ENCODE results near the gene DNAJC2. TPM values are rescaled to one million over a fixed set of nuclear protein-coding genes. Genes with fewer than 3 reads are reported as not detected.

Gene DNAJC2
- total RNA-seq, 1 donor from 2014 or later, result 40.0 TPM

DNA sequence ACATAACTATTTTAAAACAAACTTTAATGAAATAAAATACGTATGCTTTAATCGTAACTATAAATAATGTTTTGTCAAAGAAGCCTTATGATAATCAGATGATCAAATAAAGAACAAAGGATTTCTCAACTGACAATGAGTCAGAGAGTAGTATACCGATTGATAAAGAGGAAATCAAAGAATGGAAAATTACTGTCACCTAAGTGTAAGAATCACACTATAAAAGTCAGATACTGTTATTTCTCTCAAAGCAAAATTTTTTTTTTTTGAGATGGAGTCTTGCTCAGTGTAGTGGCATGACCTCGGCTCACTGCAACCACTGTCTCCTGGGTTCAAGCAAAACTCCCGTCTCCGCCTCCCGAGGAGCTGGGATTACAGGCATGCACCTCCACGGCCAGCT is 18.8 kb downstream of the DNAJC2 start:
- H3K4me3 ChIP-seq (ENCODE audit: insufficient read depth, low read depth, low read length), result no peak overlapping the region
- FAIRE-seq, result no peak
- no peaks in the 10 kb centered on the region for H3K27me3 ChIP-seq (ENCODE audit: insufficient read depth, low read length)
- no peak overlapping the region for H2AFZ ChIP-seq (ENCODE audit: low read depth, low read length)
- peaks cover 1% of the 10 kb centered on the region for H4K20me1 ChIP-seq (ENCODE audit: insufficient read depth, low read length)
- no peaks in the 10 kb centered on the region for H3K4me1 ChIP-seq (ENCODE audit: insufficient read depth, low read length)
- DNase-seq (ENCODE audit: low read depth), result no peak
- peaks cover 2% of the 10 kb centered on the region for H3K36me3 Mint-ChIP-seq (ENCODE audit: low read depth, unreplicated experiment)
- no peak overlapping the region for H3K9ac ChIP-seq (ENCODE audit: low read length)
- no peak overlapping the region for H3K4me2 ChIP-seq (ENCODE audit: low read length)
- no peaks in the 10 kb centered on the region for H3K9me3 ChIP-seq (ENCODE audit: insufficient read depth, low read depth, low read length)
- H3K4me1 Mint-ChIP-seq (ENCODE audit: low read depth, unreplicated experiment), result no peaks in the 10 kb centered on the region
- no peak overlapping the region for H3K27ac ChIP-seq (ENCODE audit: low read depth, low read length)
- no peak overlapping the region for H3K27ac Mint-ChIP-seq (ENCODE audit: unreplicated experiment)
- H3K4me3 Mint-ChIP-seq (ENCODE audit: unreplicated experiment), result no peak overlapping the region
- peaks cover 16% of the 10 kb centered on the region for H3K79me2 ChIP-seq (ENCODE audit: insufficient read depth, low read length)
- H3K9me3 Mint-ChIP-seq (ENCODE audit: unreplicated experiment), result peaks cover 1% of the 10 kb centered on the region
- TF ChIP-seq, protein P1, sequence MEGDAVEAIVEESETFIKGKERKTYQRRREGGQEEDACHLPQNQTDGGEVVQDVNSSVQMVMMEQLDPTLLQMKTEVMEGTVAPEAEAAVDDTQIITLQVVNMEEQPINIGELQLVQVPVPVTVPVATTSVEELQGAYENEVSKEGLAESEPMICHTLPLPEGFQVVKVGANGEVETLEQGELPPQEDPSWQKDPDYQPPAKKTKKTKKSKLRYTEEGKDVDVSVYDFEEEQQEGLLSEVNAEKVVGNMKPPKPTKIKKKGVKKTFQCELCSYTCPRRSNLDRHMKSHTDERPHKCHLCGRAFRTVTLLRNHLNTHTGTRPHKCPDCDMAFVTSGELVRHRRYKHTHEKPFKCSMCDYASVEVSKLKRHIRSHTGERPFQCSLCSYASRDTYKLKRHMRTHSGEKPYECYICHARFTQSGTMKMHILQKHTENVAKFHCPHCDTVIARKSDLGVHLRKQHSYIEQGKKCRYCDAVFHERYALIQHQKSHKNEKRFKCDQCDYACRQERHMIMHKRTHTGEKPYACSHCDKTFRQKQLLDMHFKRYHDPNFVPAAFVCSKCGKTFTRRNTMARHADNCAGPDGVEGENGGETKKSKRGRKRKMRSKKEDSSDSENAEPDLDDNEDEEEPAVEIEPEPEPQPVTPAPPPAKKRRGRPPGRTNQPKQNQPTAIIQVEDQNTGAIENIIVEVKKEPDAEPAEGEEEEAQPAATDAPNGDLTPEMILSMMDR (IDR thresholded peaks at IDR 0.05; ENCODE audit: insufficient read depth, low read depth, low read length), result no peak
- no peak for TF ChIP-seq EZH2 (IDR thresholded peaks at IDR 0.05; ENCODE audit: insufficient read depth, low read length)
- H3K36me3 ChIP-seq (ENCODE audit: insufficient read depth, low read length), result peaks cover 43% of the 10 kb centered on the region
- no peaks in the 10 kb centered on the region for H3K27me3 Mint-ChIP-seq (ENCODE audit: low read depth, unreplicated experiment)

DNA sequence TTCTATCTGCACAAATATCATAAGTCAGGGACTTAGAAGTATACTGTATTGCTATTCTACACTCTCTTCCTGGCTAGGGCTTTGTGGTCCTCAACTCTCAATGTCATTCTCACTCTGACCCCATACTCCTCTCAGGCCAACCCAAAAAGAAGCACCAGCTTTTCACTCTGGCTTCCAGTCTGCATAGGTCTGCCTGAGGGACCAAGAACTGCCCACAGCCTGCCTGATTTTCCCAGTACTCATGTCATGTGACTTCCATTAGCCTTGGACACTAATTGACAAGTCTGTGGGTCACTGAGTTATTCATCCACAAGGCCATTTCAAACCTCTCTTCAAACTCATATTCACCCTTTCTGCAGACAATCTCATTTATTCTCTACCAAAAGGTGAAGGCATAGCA is 27.6 kb downstream of the DNAJC2 start:
- no peak overlapping the region for H3K4me3 ChIP-seq (ENCODE audit: insufficient read depth, low read depth, low read length)
- H3K9ac ChIP-seq (ENCODE audit: low read length), result no peak overlapping the region
- H2AFZ ChIP-seq (ENCODE audit: low read depth, low read length), result no peak overlapping the region
- no peaks in the 10 kb centered on the region for H3K27me3 ChIP-seq (ENCODE audit: insufficient read depth, low read length)
- DNase-seq (ENCODE audit: low read depth) (no peak), FAIRE-seq (no peak)
- Mint-ChIP-seq H3K36me3 (ENCODE audit: low read depth, unreplicated experiment) (peaks cover 9% of the 10 kb centered on the region), H3K4me1 (ENCODE audit: low read depth, unreplicated experiment) (no peaks in the 10 kb centered on the region), H3K4me3 (ENCODE audit: unreplicated experiment) (no peak overlapping the region), H3K27me3 (ENCODE audit: low read depth, unreplicated experiment) (no peaks in the 10 kb centered on the region), H3K27ac (ENCODE audit: unreplicated experiment) (no peak overlapping the region), H3K9me3 (ENCODE audit: unreplicated experiment) (peaks cover 1% of the 10 kb centered on the region)
- H4K20me1 ChIP-seq (ENCODE audit: insufficient read depth, low read length), result no peaks in the 10 kb centered on the region
- peaks cover 74% of the 10 kb centered on the region for H3K36me3 ChIP-seq (ENCODE audit: insufficient read depth, low read length)
- H3K4me1 ChIP-seq (ENCODE audit: insufficient read depth, low read length), result no peaks in the 10 kb centered on the region
- H3K4me2 ChIP-seq (ENCODE audit: low read length), result no peak overlapping the region
- H3K27ac ChIP-seq (ENCODE audit: low read depth, low read length), result no peak overlapping the region
- H3K9me3 ChIP-seq (ENCODE audit: insufficient read depth, low read depth, low read length), result no peaks in the 10 kb centered on the region
- no peaks in the 10 kb centered on the region for H3K79me2 ChIP-seq (ENCODE audit: insufficient read depth, low read length)
- no peak for TF ChIP-seq EZH2 (IDR thresholded peaks at IDR 0.05; ENCODE audit: insufficient read depth, low read length)
- TF ChIP-seq, protein P1 (IDR thresholded peaks at IDR 0.05; ENCODE audit: insufficient read depth, low read depth, low read length), result no peak

DNA sequence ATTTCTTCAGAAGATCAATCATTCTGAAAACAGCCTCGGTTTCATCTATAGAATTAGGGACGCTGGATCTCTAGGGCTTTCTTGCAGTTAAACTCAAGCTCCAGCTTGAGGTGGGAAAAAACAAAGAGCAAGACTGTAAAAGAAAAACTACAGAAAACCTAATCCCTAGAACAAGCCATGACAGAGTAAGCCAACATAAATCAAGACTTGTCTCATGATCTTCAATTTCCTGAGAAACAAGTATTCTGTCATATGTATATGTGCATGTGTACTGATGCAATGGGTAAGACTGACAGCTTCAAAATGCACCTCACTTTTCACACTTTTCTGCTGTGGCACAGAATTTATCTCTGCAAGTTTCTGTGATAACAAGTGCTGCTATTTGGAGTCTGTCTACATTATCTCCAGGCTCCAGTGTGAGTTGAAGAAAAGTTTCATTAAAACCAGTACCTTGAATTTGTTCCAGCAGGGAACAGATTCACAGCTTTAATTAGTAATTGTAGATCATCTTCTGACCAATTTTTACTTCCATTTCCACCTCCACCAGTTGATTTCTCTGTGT is 28.1 kb downstream of the DNAJC2 start:
- Histone ChIP-seq H3K4me2 (ENCODE audit: low read length) (no peak overlapping the region), H2AFZ (ENCODE audit: low read depth, low read length) (no peak overlapping the region), H3K27me3 (ENCODE audit: insufficient read depth, low read length) (no peaks in the 10 kb centered on the region), H3K9ac (ENCODE audit: low read length) (no peak overlapping the region), H3K79me2 (ENCODE audit: insufficient read depth, low read length) (no peaks in the 10 kb centered on the region), H3K9me3 (ENCODE audit: insufficient read depth, low read depth, low read length) (no peaks in the 10 kb centered on the region), H4K20me1 (ENCODE audit: insufficient read depth, low read length) (no peaks in the 10 kb centered on the region), H3K4me1 (ENCODE audit: insufficient read depth, low read length) (no peaks in the 10 kb centered on the region), H3K36me3 (ENCODE audit: insufficient read depth, low read length) (peaks cover 76% of the 10 kb centered on the region), H3K27ac (ENCODE audit: low read depth, low read length) (no peak overlapping the region), H3K4me3 (ENCODE audit: insufficient read depth, low read depth, low read length) (no peak overlapping the region)
- H3K9me3 Mint-ChIP-seq (ENCODE audit: unreplicated experiment), result no peaks in the 10 kb centered on the region
- no peaks in the 10 kb centered on the region for H3K4me1 Mint-ChIP-seq (ENCODE audit: low read depth, unreplicated experiment)
- DNase-seq (ENCODE audit: low read depth) (no peak), FAIRE-seq (no peak)
- peaks cover 7% of the 10 kb centered on the region for H3K36me3 Mint-ChIP-seq (ENCODE audit: low read depth, unreplicated experiment)
- H3K4me3 Mint-ChIP-seq (ENCODE audit: unreplicated experiment), result no peak overlapping the region
- TF ChIP-seq EZH2 (IDR thresholded peaks at IDR 0.05; ENCODE audit: insufficient read depth, low read length), result no peak
- TF ChIP-seq, protein P1 (IDR thresholded peaks at IDR 0.05; ENCODE audit: insufficient read depth, low read depth, low read length), result no peak
- H3K27me3 Mint-ChIP-seq (ENCODE audit: low read depth, unreplicated experiment), result no peaks in the 10 kb centered on the region
- no peak overlapping the region for H3K27ac Mint-ChIP-seq (ENCODE audit: unreplicated experiment)

All from astrocyte (in vitro differentiated cells and primary cell).